HG03097 (cell line): Measurements from ENCODE around the gene CATSPERE.
"Not testable (repeated sequence)": the region's sequence is repeated elsewhere in the genome, so short reads cannot be mapped to it uniquely, and the experiment has no call there.

Experiments used
- ATAC-seq: cut with Tn5 transposase; IDR thresholded peaks from one replicate; pipeline ENCODE4 v1.9.1; 2021; ENCODE audit not compliant: unreplicated experiment, low FRiP score

Gene CATSPERE

DNA sequence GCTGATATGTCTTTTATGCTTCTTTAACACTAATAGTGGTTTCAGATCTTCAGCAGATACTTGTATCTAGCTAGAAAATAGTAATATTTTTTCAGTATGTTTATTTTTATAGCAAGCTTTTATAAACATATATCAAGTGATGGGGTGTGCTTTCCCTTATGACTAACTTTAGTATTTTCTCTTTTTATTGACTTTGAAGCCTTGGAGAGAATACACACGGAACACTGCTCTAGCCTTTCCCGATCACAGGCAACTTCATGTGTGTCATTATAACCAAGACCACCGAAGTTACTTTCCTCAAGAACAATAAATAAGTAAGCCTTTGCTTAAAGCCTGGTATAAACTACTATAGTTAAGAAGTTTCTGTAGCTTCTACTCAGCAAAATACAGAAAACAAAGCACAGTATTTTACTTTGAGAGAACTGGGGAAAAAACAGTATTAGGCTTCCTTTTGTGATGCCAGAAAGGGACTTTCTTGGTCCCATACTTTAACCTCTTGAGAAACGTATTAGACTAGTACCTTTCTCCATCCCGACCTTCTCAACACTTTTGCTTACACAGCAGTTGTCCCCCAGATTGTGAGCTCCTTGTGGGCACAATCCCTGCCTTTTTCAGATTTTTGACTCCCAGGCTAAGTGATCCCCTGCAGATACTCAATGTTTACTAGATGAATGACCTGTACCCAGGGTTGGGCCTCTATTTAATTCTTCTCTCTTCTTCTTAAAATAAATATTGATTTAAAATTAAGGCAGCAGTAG is 12.6 kb upstream of the CATSPERE start:
- no peak for ATAC-seq

GRCh38 chr1:244449936-244450508 is 11.1 kb upstream of the CATSPERE start:
- ATAC-seq: no peak

- ATAC-seq: no peak
Observed at GRCh38 chr1:244450597-244451538, 10.2 kb upstream of the CATSPERE start.

DNA sequence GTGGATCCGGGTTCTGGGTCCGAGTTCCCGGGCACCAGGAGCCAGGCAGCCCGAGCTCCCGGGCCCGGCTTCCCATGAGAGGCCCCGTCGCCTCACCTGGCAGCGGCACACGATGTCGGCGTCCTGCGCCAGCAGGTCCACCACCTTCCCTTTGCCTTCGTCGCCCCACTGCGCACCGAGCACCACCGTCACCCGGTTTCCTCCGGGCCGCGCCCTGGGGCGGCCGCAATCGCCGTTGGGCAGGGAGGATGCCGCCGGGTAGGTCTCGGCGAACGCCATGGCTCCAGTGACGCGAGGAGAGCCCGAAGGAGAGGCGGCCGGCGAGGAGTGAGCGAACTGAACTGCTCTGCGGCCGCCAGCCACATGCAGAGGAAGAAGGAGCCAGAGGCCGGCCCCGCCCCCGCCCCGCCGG is 9.5 kb upstream of the CATSPERE start, which contains the start of gene ADSS2:
Gene ADSS2, minus strand, starts transcription at position 371 of the 412 bp plus-strand sequence. Its CDS starts 92 bp downstream, at position 279.
- peak; percentile 15 for ATAC-seq

- peak; percentile 94 for ATAC-seq
Observed at GRCh38 chr1:244451951-244452795, 8.9 kb upstream of the CATSPERE start.

DNA sequence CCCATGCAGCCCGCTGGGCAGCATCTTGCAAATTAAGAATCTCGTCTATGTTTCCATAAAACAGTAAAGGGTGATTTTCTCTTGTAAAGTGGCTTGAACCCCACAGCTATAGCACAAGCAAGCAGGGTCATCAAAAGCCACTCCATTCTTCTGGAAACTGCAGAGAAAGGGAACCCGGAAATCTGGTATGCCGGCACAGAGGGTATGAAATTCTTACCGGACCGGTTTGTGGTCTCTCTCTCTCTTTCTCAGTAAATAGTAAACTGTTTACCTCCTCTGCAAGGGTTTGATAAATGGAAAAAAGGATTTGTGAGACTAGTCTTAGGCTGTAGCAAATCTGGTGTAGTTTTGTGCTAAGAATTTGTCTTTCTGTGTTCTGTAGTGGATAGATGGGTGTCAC is 6.7 kb upstream of the CATSPERE start:
- no peak for ATAC-seq

DNA sequence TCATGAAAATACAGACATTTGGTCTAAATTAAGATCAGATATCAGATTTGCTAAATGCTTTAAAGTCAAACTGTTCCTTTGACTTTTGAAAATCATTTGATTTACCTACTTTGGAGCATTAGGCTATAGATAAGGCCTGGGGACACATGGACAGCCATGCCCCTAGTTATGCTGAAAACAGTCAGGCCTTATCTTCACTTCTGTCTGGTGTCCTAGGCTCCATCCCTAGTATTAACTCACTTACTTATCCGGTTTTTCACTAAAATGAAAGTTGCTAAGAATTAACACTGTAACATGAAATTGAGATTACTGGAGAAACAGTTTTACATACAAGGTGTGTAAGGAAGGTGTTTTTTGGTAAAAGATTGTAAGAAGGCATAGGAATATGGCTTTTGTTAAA is 4.5 kb upstream of the CATSPERE start:
- ATAC-seq: no peak

DNA sequence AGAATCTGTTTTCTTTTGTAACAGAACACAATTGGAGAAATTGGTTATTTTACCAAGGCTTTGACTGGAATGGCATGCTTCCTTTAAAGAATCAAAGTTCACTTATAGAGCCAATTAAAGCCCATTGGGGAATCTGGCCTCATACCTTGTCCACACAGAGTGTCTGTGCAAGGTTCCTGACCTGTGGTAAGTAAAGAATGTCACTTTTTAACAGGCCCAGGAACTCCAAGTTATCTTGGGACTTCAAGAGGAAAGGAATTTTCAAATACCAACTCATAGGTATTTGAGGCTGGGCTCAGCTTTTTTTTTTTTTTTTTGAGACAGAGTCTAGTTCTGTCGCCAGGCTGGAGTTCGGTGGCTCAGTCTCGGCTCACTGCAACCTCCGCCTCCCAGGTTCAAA is 2.3 kb upstream of the CATSPERE start:
- ATAC-seq: no peak

DNA sequence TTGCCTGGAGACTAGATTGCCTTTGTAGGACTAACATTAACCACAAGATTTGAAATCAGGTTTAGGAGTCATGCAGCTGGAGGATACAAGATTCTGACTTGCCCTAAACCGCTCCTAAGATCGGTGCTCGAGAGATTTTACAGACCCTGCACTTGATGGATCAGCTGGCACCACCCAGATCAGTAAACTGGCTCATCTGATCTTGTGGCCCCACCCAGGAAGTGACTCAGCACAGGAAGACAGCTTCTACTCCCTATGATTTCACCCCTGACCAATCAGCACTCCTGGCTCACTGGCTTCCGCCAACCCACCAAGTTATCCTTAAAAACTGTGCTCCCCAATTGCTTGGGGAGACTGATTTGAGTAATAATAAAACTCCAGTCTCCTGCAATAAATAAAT is 876 bp upstream of the CATSPERE start:
- no peak for ATAC-seq

DNA sequence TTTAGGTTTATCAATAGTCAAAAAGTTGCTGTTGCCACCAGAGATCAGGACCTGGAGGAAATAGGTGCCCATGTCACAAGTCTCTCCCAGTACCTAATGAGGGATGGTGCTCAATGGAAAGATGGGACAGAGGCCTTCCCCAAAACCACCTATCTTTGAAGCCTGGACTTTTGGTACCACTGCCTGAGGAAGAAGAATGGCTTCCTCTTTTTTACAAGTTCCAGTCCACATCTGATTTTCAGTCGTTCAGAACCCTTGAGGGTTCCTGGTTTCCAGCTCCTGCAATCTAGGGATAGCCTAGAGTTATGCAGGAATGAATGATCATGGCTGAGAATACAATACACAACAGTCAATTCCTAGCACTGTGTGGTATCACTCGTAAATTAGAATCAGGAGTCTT is 5.7 kb downstream of the CATSPERE start:
- ATAC-seq: no peak

DNA sequence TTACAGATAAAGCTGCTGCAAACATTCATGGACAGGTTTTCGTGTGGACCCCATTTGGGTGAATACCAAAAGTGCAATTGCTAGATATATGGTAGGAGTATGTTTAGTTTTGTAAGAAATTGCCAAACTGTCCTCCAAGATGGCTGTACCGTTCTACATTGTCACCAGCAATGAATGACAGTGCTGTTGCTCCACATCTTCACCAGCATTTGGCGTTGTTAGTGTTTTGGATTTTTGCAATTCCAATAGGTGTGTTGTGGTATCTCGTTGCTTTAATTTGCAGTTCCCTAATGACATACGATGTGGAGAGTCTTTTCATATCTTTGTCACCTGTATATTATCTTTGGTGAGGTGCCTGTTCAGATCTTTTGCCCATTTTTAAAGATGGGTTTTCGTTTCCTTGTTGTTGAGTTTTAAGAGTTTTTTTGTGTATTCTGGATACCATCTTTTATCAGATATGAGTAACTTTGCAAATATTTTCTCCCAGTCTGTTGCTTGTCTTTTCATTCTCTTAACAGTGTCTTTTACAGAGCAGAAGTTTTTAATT is 12.1 kb downstream of the CATSPERE start:
- ATAC-seq: no peak

DNA sequence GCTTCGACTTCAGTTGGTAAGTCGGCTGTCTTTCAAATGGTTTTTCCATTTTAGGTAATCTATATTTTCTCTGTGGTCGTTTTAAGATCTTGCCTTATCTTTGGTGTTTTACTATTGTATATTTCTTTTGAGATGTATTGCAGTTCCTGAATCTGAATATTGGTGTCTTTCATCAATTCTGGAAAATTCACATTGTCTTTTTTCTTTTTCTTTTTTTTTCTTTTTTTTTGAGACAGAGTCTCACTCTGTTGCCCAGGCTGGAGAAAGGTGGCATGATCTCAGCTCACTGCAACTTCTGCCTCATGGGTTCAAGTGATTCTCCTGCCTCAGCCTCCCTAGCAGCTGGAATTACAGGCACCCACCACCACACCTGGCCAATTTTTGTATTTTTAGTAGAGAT is 23.9 kb downstream of the CATSPERE start:
- ATAC-seq: not testable (repeated sequence)

DNA sequence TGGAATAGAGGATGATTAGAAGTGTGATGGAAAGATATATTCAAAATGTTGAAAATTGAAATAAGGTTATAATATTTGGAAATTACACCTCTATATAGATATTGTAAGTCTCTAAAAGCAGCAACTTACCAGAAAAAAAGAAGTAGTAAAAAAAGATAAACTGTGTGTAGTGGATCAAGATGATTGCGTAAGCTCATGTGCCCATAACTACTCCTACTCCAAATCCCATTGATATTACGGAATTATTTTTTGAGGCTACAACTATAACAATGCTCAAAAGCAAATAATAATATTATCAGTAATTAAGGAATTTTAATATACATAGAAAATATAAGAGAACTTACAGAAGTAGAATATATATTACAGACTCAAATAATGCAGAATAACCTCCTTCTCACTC is 33.6 kb downstream of the CATSPERE start:
- no peak for ATAC-seq

GRCh38 chr1:244496186-244496585 is 35.1 kb downstream of the CATSPERE start:
- no peak for ATAC-seq

GRCh38 chr1:244497805-244498204 is 36.7 kb downstream of the CATSPERE start:
- no peak for ATAC-seq

DNA sequence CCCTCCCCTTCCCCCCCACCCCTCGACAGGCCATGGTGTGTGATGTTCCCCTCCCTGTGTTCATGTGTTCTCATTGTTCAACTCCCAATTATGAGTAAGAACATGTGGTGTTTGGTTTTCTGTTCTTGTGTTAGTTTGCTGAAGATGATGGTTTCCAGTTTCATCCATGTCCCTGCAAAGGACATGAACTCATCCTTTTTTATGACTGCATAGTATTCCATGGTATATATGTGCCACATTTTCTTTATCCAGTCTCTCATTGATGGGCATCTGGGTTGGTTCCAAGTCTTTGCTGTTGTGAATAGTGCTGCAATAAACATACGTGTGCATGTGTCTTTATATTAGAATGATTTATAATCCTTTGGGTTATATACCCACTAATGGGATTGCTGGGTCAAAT is 38.4 kb downstream of the CATSPERE start:
- not testable (repeated sequence) for ATAC-seq

GRCh38 chr1:244500515-244500914 is 39.4 kb downstream of the CATSPERE start:
- ATAC-seq: not testable (repeated sequence)

DNA sequence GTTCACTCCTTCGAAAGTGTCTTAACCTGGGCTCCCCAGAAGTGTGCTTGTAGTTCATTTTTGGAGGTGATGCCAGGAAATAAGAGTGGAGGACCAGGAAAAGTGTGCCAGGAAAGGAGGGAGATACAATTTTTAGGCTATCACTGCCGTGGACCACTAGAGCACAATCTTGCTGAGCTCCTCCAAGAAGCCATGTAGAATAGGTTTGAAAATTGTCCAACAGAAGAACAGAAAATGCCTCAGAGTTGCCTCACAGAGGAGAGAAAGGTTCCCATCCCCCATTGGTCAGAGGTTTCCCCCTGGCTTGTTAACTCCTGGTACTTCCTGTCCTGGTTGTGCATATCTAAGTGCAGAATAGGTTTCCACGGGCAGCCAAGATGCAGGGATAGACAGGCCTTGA is 41.6 kb downstream of the CATSPERE start:
- ATAC-seq: no peak

GRCh38 chr1:244513493-244513892 is 52.4 kb downstream of the CATSPERE start:
- no peak for ATAC-seq

DNA sequence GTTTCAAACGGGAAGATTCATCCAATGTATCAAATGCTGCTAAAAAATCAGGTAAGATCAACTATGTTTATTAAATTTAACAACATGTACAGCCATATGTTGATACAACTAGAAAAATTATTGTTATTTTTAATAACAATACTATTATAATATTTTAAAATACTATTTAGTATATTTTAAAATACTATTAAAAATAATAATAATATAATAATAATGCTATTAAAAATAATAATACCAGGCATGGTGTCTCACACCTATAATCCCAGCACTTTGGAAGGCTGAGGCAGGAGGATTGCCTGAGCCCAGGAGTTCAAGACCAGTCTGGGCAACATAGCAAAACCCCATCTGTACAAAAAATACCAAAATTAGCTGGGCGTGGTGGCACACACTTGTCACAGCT is 54.6 kb downstream of the CATSPERE start:
- ATAC-seq: no peak
